ENCODE data around the gene SNX25. TPM values are rescaled to one million over a fixed set of nuclear protein-coding genes. Genes with fewer than 3 reads are reported as not detected.

SNX25 gene
- total RNA-seq, 6 experiments from 2014 or later = 8.0 to 13.0 (median 10.5) TPM

- no peak for DNase-seq
- WGBS (ENCODE audit: insufficient coverage, low coverage, low lambda C conversion rate, missing lambda C conversion rate) = 96% methylated on average over 4 of the region's 6 CpGs
- no peaks in the 10 kb centered on the region for H3K9me3 ChIP-seq
- no peak overlapping the region for H3K27ac ChIP-seq
- no peaks in the 10 kb centered on the region for H3K4me1 ChIP-seq
- intact Hi-C loops (cut with DNase I) = no loop called here
- TF ChIP-seq POLR2A (IDR thresholded peaks at IDR 0.05) (no peak), CTCF (IDR thresholded peaks at IDR 0.05) (no peak)
- H3K4me3 ChIP-seq = no peak overlapping the region
- no peaks in the 10 kb centered on the region for H3K27me3 ChIP-seq
- no peaks in the 10 kb centered on the region for H3K36me3 ChIP-seq
- ATAC-seq = no peak
Observed at GRCh38 chr4:185285632-185286393, 76.4 kb downstream of the SNX25 start.

GRCh38 chr4:185286571-185286970 is 77.2 kb downstream of the SNX25 start:
- no peaks in the 10 kb centered on the region for H3K27me3 ChIP-seq
- no peak for TF ChIP-seq POLR2A (IDR thresholded peaks at IDR 0.05)
- H3K36me3 ChIP-seq = no peaks in the 10 kb centered on the region
- H3K4me1 ChIP-seq = no peaks in the 10 kb centered on the region
- no peak for DNase-seq
- intact Hi-C loops (cut with DNase I) = no loop called here
- no peak overlapping the region for H3K27ac ChIP-seq
- H3K9me3 ChIP-seq = no peaks in the 10 kb centered on the region
- no peak for ATAC-seq
- H3K4me3 ChIP-seq = no peak overlapping the region
- WGBS (ENCODE audit: insufficient coverage, low coverage, low lambda C conversion rate, missing lambda C conversion rate) = 56% methylated on average over 2 of the region's 3 CpGs

GRCh38 chr4:185287031-185287430 is 77.6 kb downstream of the SNX25 start:
- Histone ChIP-seq H3K9me3 (no peaks in the 10 kb centered on the region), H3K27ac (no peak overlapping the region), H3K4me1 (no peaks in the 10 kb centered on the region), H3K27me3 (no peaks in the 10 kb centered on the region), H3K36me3 (no peaks in the 10 kb centered on the region), H3K4me3 (no peak overlapping the region)
- DNase-seq = no peak
- 97% methylated on average over 4 of the region's 4 CpGs for WGBS (ENCODE audit: insufficient coverage, low coverage, low lambda C conversion rate, missing lambda C conversion rate)
- ATAC-seq = no peak
- intact Hi-C loops (cut with DNase I) = no loop called here
- TF ChIP-seq CTCF (IDR thresholded peaks at IDR 0.05) (no peak), POLR2A (IDR thresholded peaks at IDR 0.05) (no peak)

- ATAC-seq (peak in 1 of 4 donors; percentile 18), DNase-seq (no peak)
- Histone ChIP-seq H3K27me3 (no peaks in the 10 kb centered on the region), H3K9me3 (no peaks in the 10 kb centered on the region), H3K4me1 (no peaks in the 10 kb centered on the region), H3K4me3 (no peak overlapping the region), H3K27ac (no peak overlapping the region), H3K36me3 (no peaks in the 10 kb centered on the region)
- WGBS (ENCODE audit: insufficient coverage, low coverage, low lambda C conversion rate, missing lambda C conversion rate) = 80% methylated on average over 6 of the region's 6 CpGs
- intact Hi-C loops (cut with DNase I) = no loop called here
- TF ChIP-seq POLR2A (IDR thresholded peaks at IDR 0.05) (no peak), CTCF (IDR thresholded peaks at IDR 0.05) (no peak)
Observed at GRCh38 chr4:185290018-185290607, 80.7 kb downstream of the SNX25 start.

- Histone ChIP-seq H3K9me3 (no peaks in the 10 kb centered on the region), H3K36me3 (no peaks in the 10 kb centered on the region), H3K4me3 (no peak overlapping the region), H3K27me3 (no peaks in the 10 kb centered on the region), H3K4me1 (no peaks in the 10 kb centered on the region), H3K27ac (no peak overlapping the region)
- intact Hi-C loops (cut with DNase I) = no loop called here
- TF ChIP-seq CTCF (IDR thresholded peaks at IDR 0.05) = no peak
- TF ChIP-seq POLR2A (IDR thresholded peaks at IDR 0.05) = no peak
- DNase-seq = no peak
- no peak for ATAC-seq
- 60% methylated on average over 5 of the region's 5 CpGs for WGBS (ENCODE audit: insufficient coverage, low coverage, low lambda C conversion rate, missing lambda C conversion rate)
Observed at GRCh38 chr4:185290656-185291055, 81.3 kb downstream of the SNX25 start.
